EL (cell line): Measurements from ENCODE around the gene OTOG.
A peak's percentile ranks its signal among the peaks of the same experiment; 100 is the strongest.

Experiments
- DNase-seq: peaks from one replicate; pipeline ENCODE4 v3.0.0-alpha.2; 2016

Gene OTOG

DNA sequence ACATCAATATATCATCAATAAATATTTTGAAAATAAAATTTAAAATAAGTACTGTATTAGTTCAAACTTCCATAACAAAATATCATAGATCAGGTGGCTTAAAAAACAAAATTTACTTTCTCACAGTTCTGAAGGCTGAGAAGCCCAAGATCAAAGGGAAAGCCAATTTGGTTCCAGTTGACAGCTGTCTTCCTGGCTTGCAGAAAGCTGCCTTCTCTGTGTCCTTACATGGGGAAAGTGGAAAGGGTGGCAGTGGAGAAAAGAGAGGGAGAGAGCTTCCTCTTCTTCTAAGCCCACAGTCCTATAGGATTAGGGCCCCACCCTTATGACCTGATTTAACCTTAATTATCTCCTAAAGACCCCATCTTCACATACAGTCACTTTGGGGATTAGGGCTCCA is 121.1 kb downstream of the OTOG start:
- no peak for DNase-seq

DNA sequence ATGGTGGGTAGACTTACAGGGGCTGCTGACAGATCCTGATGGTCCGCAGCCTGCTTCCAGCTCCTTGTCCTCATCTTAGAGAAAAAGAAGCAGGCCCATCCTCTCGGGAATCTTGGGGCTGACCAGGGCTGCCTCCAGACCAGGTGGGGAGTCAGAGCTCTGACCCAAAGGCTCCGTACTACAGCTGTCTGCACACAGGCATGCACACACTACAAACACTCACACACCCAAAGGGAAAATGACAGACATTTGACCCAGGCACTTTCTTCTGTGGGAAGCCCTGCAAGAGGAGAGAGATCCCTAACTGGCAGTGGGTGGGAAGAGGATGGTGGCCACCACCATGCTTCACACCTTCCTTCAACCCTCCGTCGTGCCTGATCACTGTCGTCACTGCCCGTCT is 125.4 kb downstream of the OTOG start:
- DNase-seq = no peak

DNA sequence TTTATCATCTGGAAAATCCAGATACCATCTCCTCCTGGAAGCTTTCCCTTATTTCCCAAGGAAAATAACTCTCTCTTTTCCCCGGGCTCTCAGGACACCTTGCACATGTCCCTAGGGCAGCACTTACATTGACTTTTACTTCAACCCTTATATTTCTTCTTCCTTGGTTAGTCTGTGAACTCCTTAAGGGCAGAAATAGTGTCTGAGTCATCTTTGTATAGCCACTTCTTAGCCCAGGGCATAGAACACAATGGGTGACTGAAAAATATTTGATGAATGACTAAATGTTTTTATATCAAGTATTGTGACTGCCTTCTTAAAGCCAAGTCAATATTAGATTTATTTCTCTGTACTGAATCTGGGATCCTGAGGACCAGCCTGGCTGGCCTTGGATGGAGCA is 126.9 kb downstream of the OTOG start:
- peak; percentile 72 for DNase-seq

DNA sequence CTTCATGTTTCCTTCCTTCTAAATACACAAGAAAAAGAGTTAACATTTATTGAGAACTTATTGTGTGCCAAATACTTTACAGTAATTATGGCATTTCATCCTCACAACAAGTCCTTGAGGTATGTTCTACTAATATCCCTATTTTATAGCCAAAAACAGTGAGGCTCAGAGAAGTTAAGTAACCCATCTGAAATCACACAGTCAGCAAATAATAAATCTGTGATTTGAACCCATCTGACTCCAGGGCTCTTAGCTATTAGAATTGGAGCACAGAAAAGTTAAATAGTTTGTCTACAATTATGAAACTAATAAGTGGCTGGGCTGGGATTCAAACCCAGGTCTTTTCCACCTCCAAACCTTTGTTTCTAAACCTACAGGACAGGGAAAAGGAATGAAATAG is 135.8 kb downstream of the OTOG start:
- no peak for DNase-seq

DNA sequence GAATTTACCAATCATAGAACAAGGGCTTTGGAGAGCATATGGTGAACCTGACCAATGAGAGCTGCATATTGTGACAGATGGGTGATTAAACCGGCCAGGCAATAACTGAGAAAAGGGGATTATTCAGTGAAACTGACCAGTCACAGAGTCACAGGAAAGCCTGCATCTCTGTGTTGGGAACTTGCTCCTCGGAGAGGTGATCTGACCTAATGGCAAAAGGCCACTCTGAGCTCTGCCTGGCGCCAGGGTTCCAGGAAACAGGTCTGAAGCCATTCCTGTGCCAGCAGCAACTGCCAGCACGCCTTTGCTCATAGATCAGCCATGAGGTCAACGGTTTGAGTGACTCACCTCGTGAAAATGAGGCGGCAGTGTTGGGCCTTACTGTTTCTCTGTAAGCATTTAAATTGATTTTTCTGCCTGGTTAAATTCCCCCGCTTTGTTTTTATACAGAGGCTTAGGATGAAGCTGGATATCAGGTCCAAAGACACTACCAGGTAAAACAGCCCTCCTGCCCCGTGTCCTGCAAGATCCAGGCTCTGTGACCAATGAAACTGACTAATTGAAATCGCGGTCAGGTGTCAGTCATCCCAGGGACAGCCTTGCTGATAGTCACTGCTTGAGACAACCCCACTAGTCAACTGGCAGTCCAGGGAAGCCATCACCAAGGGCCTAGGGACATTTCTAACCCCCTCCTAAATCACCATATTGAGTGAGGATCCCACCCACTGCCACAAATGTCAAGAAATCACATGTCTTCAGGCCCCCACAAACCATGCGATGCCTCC is 136.5 kb downstream of the OTOG start:
- DNase-seq = peak; percentile 92

DNA sequence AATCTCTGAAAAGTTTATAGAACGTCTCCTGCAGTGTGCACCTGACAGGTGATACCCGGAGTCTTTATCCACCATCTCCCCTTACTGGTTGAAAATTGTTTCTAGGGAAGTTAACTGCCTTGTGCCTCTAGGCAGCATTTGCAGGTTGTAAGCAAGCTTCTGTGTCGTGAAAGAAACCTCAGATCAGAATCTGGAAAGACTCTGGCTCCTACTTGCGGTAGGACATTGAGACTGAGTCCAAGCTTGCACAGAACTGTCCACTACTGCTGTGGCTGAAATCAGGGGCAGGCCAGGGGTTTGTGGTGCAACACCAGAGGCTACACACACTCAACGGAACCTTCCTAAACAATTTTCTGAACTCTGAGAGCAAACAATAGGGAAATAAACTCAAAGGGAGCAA is 137.5 kb downstream of the OTOG start:
- no peak for DNase-seq

DNA sequence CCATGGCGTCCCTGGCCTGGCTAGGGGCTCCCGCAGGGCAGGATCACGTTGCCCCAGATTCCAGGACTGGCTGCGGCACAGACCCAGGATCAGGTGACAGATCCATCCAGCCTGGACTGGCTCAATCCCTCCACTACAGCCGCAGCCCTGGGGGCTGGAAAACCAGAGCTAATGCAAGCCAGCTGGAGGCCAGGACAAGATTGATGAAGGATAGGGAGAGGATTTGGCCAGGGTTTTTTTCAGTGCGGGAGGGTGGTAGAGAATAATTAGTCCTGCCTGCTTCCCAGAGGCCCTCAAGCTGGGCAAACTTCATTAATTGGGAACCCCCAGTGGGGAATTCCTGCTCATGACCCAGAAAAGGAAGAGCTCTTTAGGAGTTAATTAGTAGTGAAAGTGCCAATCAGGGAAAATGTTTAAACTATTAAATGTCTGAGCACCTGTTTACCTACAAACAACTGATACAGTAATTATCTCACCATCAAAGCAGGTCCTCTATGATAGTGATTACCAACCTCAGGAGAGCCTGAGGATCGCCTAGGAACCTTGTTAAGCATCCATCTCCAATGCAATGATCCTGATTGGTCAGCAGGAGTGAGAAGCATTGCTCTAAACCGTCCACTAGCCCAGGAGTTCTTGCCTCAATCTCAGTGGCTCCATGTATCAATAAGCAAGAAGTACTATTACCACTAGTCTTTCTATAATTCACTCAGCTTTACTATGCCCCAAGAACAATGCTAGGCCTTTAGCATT is 139.3 kb downstream of the OTOG start:
- DNase-seq = peak; percentile 48

DNA sequence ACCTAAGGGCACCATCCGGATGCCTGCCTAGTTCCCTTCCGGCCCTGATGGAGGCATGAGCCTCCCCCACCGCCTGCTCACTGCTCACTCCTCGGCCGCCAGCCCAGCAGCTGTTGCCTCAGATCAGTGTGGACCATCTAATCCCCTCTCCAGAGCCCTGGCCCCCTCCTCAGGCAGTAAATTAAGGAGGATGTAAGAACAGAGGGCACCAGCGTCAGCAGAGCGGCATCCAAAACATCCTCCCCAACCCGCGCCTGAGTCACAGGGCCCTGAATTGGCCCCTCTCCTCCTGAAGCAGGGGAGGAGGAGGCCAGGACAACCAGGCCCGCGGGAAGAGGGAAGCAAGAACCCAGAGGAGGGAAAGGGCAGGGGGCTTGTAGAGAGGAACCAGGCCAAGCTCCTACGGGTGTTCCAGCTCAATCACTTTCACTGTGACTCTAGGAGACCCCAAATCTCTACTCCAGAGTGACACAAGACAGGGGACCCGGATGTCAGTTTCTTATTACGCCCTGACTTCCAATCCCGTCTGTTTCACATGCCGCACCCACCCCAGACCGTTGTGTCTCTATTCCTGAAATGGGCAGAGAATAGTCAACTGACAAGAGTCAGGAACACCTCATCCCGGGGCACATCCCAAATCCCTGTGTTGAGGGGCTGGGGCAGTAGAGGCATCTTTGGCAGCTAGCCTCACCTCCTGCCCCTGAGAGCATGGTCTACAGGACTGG is 141.0 kb downstream of the OTOG start:
- peak; percentile 65 for DNase-seq

DNA sequence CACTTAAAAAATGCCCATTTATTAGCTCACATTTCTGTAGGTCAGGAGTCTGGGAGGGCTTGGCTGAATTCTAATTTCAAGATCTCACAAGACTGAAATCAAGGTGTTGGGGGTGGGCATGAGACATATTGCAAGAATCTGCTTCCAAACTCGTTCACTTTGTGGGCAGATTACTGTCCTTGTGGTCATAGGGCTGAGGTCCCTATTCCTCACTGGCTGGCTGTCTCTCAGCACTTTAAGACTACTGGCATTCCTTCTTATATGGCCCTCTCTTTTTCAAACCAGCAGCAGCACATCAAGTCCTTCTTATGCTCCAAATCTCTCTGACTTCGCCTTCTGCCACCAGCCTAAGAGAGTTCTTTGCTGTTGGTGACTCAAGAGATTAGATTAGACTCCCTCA is 144.5 kb downstream of the OTOG start:
- DNase-seq = no peak

DNA sequence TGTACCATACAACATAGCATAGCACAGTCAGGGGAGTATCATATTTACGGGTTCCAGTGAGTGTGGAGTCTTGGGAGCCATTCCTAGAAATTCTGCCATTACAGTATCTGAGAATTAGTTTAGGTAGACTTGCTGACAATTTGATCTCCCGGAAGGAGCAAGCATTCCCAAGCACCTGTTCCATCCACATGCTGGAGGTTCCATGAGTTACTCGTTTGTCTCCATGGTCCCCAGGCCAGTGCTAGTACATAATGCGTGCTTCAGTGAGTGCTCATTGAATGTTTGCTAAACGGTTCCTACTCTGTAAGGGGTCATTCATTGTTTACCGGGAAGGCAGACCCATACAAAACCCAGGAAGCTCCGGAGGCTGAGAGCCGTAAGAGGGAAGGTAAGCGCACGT is 144.9 kb downstream of the OTOG start:
- DNase-seq = no peak

DNA sequence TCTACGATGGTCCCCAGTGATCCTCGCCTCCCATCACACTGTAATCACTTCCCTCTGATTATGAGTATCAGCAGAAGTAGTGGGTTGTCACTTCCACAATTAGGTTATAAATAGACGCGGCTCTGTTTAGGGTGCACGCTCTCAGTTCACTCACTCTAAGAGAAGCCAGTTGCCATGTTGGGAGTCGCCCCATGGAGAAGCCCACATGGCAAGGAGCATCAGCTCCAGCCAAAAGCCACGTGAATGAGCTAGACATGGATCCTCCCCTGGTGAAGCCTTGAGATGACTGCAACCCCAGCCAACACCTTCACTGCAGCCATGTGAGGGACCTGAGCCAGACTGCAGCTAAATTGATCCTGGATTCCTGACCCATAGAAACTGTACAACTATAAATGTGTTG is 145.9 kb downstream of the OTOG start:
- no peak for DNase-seq

DNA sequence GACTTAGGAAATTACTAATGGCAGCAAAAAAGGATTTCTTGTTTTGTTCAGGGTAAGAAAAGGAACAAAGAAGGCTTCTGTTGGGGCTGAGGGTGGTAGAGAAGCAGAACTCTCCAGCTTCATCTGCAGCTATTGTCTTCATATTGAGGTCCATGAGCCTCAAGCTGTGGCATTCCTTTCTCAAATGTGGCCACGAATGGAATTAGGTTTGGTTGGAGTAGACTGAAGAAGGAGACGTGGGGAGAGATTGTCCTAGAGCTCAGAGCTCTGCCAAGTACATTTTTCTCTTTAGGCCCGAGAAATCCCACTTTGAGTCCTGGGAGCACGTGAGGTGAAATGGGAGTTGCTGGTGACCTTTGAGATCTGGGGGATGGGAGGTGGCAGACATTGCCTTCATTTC is 146.5 kb downstream of the OTOG start:
- no peak for DNase-seq

DNA sequence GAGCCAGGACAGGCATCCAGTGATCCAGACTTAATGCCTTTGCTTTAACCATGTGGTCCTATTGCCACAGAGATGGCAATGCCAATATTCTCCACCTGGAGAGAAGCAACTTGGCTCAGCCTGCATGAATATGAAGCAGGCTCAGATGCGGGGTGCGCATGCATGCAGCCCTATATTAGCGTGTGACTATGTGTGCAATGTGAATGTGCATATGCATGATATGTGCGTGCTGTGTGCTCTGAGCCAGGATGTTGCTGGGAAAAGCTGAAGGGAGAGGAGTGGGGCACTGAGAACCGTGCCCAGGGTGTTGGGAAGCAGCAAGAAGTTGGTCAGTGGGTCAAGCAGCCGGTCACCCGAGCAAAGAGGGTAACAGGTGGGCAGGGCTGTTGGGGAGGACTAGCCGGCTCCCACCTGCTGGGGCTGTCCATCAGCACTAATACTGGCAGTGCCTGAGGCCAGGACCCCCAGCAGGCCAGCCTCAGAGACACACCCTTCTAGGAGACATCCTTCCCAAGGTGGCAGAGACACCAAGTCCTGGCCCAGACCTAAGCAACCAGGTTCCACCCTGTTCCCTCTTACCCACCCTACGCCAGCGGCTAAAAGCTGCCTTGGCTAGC is 147.5 kb downstream of the OTOG start:
- DNase-seq = no peak

DNA sequence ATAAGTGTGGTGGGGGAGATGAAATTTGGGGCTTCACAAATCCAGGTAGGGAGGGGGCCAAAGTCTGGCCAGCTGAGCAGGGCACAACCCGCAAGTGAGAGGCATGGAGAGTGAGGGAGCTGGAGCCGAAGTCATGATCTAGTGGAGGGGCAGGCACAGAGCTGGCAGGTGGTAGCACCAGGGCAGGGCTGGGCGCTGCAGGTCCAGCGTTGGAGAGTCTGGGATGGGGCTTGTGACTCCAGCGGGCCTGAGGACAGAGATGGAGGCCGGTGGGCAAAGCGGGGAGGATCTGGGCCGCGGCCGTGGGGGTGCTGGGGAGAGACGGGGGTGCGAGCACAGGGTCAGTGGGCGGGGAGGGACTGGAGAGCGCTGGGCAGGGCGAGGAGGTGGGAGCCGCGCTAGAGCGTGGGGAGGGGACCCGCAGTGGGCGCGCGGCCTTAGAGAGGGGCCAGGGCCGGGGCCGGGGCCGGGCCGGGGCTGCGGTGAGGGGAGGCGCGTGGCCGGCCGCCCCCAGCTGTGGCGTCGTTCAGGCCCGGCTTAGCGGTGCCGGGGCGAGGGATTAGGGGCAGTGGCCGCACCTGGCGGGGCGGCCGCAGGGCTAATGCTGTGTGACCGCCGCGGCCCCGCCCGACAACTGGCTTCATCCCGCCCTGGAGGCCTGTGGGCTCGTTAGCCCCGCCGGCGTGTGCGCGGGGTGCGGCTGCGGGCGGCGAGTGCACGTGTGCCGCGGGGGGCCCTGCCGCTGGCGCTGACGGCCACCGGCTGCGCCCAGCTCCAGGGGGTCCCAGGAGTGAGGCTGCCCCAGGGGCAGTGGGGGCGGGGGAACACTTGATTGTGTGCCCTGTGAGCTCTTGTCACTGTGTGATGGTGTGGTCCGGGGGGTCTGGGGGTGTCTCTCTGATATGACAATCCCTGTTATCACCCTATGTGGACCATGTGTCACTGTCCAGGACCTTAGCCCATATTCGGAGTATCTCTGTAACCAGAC is 148.7 kb downstream of the OTOG start:
- DNase-seq = no peak

DNA sequence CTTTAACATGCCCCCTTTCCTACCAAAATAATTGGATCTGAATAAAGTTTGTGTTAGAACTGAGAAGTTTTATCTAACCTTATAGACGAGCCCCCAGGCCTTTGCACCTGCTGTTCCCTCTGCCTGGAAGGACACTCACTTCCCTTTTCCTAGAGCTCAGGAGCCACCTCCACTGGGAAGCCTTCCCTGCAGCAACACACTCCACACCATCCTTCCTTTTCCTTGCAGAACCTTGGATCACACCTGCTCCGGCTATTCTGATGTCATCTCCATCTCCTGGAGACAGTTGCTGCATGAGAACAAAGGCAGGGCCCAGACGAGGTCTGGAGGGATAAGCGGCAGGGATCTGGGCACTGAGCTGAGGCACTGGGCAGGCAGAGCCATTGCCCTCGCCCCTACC is 149.7 kb downstream of the OTOG start:
- no peak for DNase-seq
